VCaP (cell line): ENCODE results near the gene SLC25A48.
A peak's percentile ranks its signal among the peaks of the same experiment; 100 is the strongest.

Experiments
- H3K27ac ChIP-seq: fragments of 450-650 bp; 2 replicates; pipeline ENCODE4 v1.5.1; 2017
- CTCF ChIP-seq: fragments of 450-650 bp; conservative IDR thresholded peaks from 2 replicates; pipeline ENCODE4 v1.5.1; 2017; ENCODE audit warnings: mild to moderate bottlenecking, moderate library complexity

The SLC25A48 gene

GRCh38 chr5:135826221-135826525 is 8.3 kb upstream of the SLC25A48 start:
- H3K27ac ChIP-seq = no peak overlapping the region
- TF ChIP-seq CTCF = no peak

- H3K27ac ChIP-seq = no peak overlapping the region
- TF ChIP-seq CTCF = no peak
Measured at GRCh38 chr5:135826994-135827671, 7.3 kb upstream of the SLC25A48 start.

- H3K27ac ChIP-seq = no peak overlapping the region
- no peak for TF ChIP-seq CTCF
Measured at GRCh38 chr5:135827965-135828781, 6.3 kb upstream of the SLC25A48 start.

GRCh38 chr5:135828782-135829127 is 5.7 kb upstream of the SLC25A48 start:
- H3K27ac ChIP-seq = no peak overlapping the region
- TF ChIP-seq CTCF = no peak

GRCh38 chr5:135829179-135829578 is 5.3 kb upstream of the SLC25A48 start:
- TF ChIP-seq CTCF = no peak

GRCh38 chr5:135829681-135830383 is 4.6 kb upstream of the SLC25A48 start:
- H3K27ac ChIP-seq = no peak overlapping the region
- peak; percentile 91 for TF ChIP-seq CTCF

More at GRCh38 chr5:135829179-135829578, 5.3 kb upstream of the SLC25A48 start:
- no peak overlapping the region for H3K27ac ChIP-seq

GRCh38 chr5:135830384-135830700 is 4.1 kb upstream of the SLC25A48 start:
- TF ChIP-seq CTCF = peak; percentile 65
- no peak overlapping the region for H3K27ac ChIP-seq
